Muscle of leg (tissue), 11 donors: ENCODE measurements around the gene REXO4. TPM values are rescaled to one million over a fixed set of nuclear protein-coding genes. Genes with fewer than 3 reads are reported as not detected.

Experiments used
- DNase-seq: peaks from one replicate; pipeline ENCODE4 v3.0.0; 2013
- H3K27ac ChIP-seq: one replicate; pipeline ENCODE4 v1.5.1; 2013; ENCODE audit warnings: mild to moderate bottlenecking, low read length, control low read depth
- H3K27me3 ChIP-seq: one replicate; pipeline ENCODE4 v1.6.1; 2013; ENCODE audit warnings: low read length; ENCODE audit not compliant: control insufficient read depth, insufficient read depth
- H3K36me3 ChIP-seq: one replicate; pipeline ENCODE4 v1.6.1; 2013; ENCODE audit warnings: low read length; ENCODE audit not compliant: control insufficient read depth, insufficient read depth
- H3K4me1 ChIP-seq: one replicate; pipeline ENCODE4 v1.6.1; 2013; ENCODE audit warnings: low read length; ENCODE audit not compliant: control insufficient read depth, insufficient read depth
- H3K4me3 ChIP-seq: one replicate; pipeline ENCODE4 v1.5.1; 2013; ENCODE audit warnings: low read length, control low read depth
- H3K9me3 ChIP-seq: replicated peaks from 2 replicates; pipeline ENCODE4 v1.6.1; 2013; ENCODE audit warnings: low read depth, low read length; ENCODE audit not compliant: control insufficient read depth
- WGBS: methylation state at CpG from one replicate; pipeline ENCODE4 v1.1.5; 2013; ENCODE audit warnings: missing lambda C conversion rate; ENCODE audit not compliant: insufficient coverage; 5-methylcytosine and 5-hydroxymethylcytosine counted together
- polyA plus RNA-seq, 8 donors: library from polyadenylated mRNA; unstranded; fragments of 120-200 nt; gene quantifications; one replicate each; pipeline versions ENCODE4 v1.2.1 to v1.2.3, GENCODE V29; 2013; ENCODE audit warnings: inconsistent platforms in 1 of 8, low replicate concordance in 1 of 8; ENCODE audit not compliant: insufficient read length in 8 of 8, insufficient read depth in 1 of 8
- total RNA-seq: library from RNA; stranded (reverse); fragments of 120-200 nt; gene quantifications from one replicate; pipeline ENCODE4 v1.2.4, GENCODE V29; 2013

Gene REXO4
- total and polyA plus RNA-seq, 9 donors = 26.2 to 39.4 (median 37.4) TPM

- Histone ChIP-seq H3K9me3 (no peaks in the 10 kb centered on the region), H3K36me3 (no peaks in the 10 kb centered on the region), H3K27me3 (peaks cover 13% of the 10 kb centered on the region), H3K4me1 (peaks cover 5% of the 10 kb centered on the region), H3K27ac (no peak overlapping the region), H3K4me3 (no peak overlapping the region)
- 93% methylated on average over 8 of the region's 12 CpGs for WGBS
- no peak for DNase-seq
Observed at GRCh38 chr9:133424187-133424586, 6.4 kb upstream of the REXO4 start.

GRCh38 chr9:133423216-133423615, 5.4 kb upstream of the REXO4 start:
- peaks cover 10% of the 10 kb centered on the region for H3K27me3 ChIP-seq
- H3K4me1 ChIP-seq = peaks cover 9% of the 10 kb centered on the region
- no peaks in the 10 kb centered on the region for H3K9me3 ChIP-seq
- no peaks in the 10 kb centered on the region for H3K36me3 ChIP-seq
- WGBS = no CpG with 5 or more reads among the region's 3 CpGs
- no peak overlapping the region for H3K4me3 ChIP-seq
- H3K27ac ChIP-seq = no peak overlapping the region
- DNase-seq = no peak

- Histone ChIP-seq H3K9me3 (no peaks in the 10 kb centered on the region), H3K27ac (no peak within 1 kb of the TSS), H3K36me3 (no peaks in the 10 kb centered on the region), H3K27me3 (no peaks in the 10 kb centered on the region), H3K4me1 (peaks cover 9% of the 10 kb centered on the region), H3K4me3 (no peak within 1 kb of the TSS)
- 41% methylated on average over 18 of the region's 23 CpGs for WGBS
- DNase-seq = no peak
Observed at GRCh38 chr9:133421615-133422542, 4.1 kb upstream of the REXO4 start, which contains the start of gene ADAMTS13. Gene ADAMTS13 (plus strand): TSS chr9:133422367. CDS start chr9:133422444, 77 bp downstream.

GRCh38 chr9:133420392-133420827, 2.6 kb upstream of the REXO4 start:
- no peak for DNase-seq
- Histone ChIP-seq H3K27me3 (no peaks in the 10 kb centered on the region), H3K4me3 (no peak overlapping the region), H3K36me3 (peaks cover 3% of the 10 kb centered on the region), H3K9me3 (no peaks in the 10 kb centered on the region), H3K27ac (no peak overlapping the region), H3K4me1 (peaks cover 18% of the 10 kb centered on the region)
- 75% methylated on average over 4 of the region's 5 CpGs for WGBS

GRCh38 chr9:133419005-133419404, 1.2 kb upstream of the REXO4 start:
- WGBS = 48% methylated on average over 11 of the region's 13 CpGs
- Histone ChIP-seq H3K4me1 (peaks cover 18% of the 10 kb centered on the region), H3K9me3 (no peaks in the 10 kb centered on the region), H3K36me3 (peaks cover 17% of the 10 kb centered on the region), H3K4me3 (no peak overlapping the region), H3K27ac (no peak overlapping the region), H3K27me3 (no peaks in the 10 kb centered on the region)
- DNase-seq = no peak

GRCh38 chr9:133415170-133415569, 2.6 kb downstream of the REXO4 start:
- no CpG with 5 or more reads among the region's 1 CpG for WGBS
- Histone ChIP-seq H3K4me1 (peaks cover 18% of the 10 kb centered on the region), H3K36me3 (peaks cover 51% of the 10 kb centered on the region), H3K9me3 (no peaks in the 10 kb centered on the region), H3K27ac (no peak overlapping the region), H3K27me3 (no peaks in the 10 kb centered on the region), H3K4me3 (no peak overlapping the region)
- no peak for DNase-seq

GRCh38 chr9:133408042-133408441, 9.8 kb downstream of the REXO4 start:
- Histone ChIP-seq H3K4me1 (peaks cover 13% of the 10 kb centered on the region), H3K9me3 (no peaks in the 10 kb centered on the region), H3K27me3 (no peaks in the 10 kb centered on the region), H3K4me3 (no peak overlapping the region), H3K27ac (no peak overlapping the region), H3K36me3 (peaks cover 79% of the 10 kb centered on the region)
- no peak for DNase-seq
- no CpG with 5 or more reads among the region's 1 CpG for WGBS

GRCh38 chr9:133406480-133407307, 11.1 kb downstream of the REXO4 start:
- no peaks in the 10 kb centered on the region for H3K9me3 ChIP-seq
- H3K4me3 ChIP-seq = no peak overlapping the region
- H3K4me1 ChIP-seq = peaks cover 13% of the 10 kb centered on the region
- 61% methylated on average over 7 of the region's 24 CpGs for WGBS
- peaks cover 75% of the 10 kb centered on the region for H3K36me3 ChIP-seq
- peak; percentile 67 for DNase-seq
- H3K27me3 ChIP-seq = no peaks in the 10 kb centered on the region
- H3K27ac ChIP-seq = peak overlapping the region; percentile 13

- H3K4me1 ChIP-seq = peaks cover 13% of the 10 kb centered on the region
- H3K9me3 ChIP-seq = no peaks in the 10 kb centered on the region
- peak overlapping the region; percentile 69 for H3K27ac ChIP-seq
- H3K36me3 ChIP-seq = peaks cover 68% of the 10 kb centered on the region
- H3K4me3 ChIP-seq = no peak overlapping the region
- H3K27me3 ChIP-seq = no peaks in the 10 kb centered on the region
- DNase-seq = peak; percentile 89
- WGBS = 43% methylated on average over 10 of the region's 19 CpGs
Observed at GRCh38 chr9:133405508-133406438, 12.0 kb downstream of the REXO4 start.
